T-helper 2 cell treated with Interferon-gamma antibody and Interleukin-4, amounts not matched to agents 5 μg/mL and 100 μg/mL, for 36 hours (primary cell): ENCODE results near the gene ATP10B.
"Not testable (repeated sequence)": the region's sequence is repeated elsewhere in the genome, so short reads cannot be mapped to it uniquely, and the experiment has no call there.

Experiments
- DNase-seq: peaks from one replicate; pipeline ENCODE4 v3.0.0; 2021; ENCODE audit warnings: low spot score
- H3K27ac Mint-ChIP-seq: one replicate; pipeline ENCODE4 v1.8.0; 2021; ENCODE audit warnings: mild to moderate bottlenecking, mixed read lengths
- H3K27me3 Mint-ChIP-seq: one replicate; pipeline ENCODE4 v1.8.0; 2021; ENCODE audit warnings: low read depth, mixed read lengths
- H3K36me3 Mint-ChIP-seq: one replicate; pipeline ENCODE4 v1.8.0; 2021; ENCODE audit warnings: low read depth, mixed read lengths
- H3K4me1 Mint-ChIP-seq: one replicate; pipeline ENCODE4 v1.8.0; 2021; ENCODE audit warnings: low read depth, mixed read lengths
- H3K4me3 Mint-ChIP-seq: one replicate; pipeline ENCODE4 v1.8.0; 2022; ENCODE audit warnings: mild to moderate bottlenecking, moderate library complexity, mixed read lengths
- H3K9me3 Mint-ChIP-seq: one replicate; pipeline ENCODE4 v1.8.0; 2021; ENCODE audit warnings: mixed read lengths

ATP10B gene

DNA sequence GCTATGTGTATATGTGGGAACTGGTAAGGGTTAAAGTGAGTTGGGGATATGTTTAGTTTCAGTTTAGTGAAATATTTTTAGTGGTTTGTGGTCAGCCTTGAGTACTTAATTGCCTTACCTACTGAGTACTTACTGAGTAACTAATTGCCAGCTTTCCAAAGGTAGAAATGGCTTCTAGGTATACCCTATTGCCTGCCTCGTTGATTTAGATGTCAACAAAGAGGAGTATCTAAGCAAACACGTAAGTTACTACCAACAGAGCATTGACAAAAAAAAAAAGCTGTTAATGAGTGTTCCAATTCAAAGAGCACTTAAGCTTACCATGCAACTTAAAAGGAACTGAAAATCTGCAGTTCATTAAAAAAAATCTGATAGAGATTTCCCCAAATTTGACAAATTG lies 8.8 kb downstream of the ATP10B start:
- no peak overlapping the region for H3K27ac Mint-ChIP-seq
- no peaks in the 10 kb centered on the region for H3K9me3 Mint-ChIP-seq
- DNase-seq: no peak
- no peaks in the 10 kb centered on the region for H3K36me3 Mint-ChIP-seq
- no peak overlapping the region for H3K4me3 Mint-ChIP-seq
- peaks cover 2% of the 10 kb centered on the region for H3K27me3 Mint-ChIP-seq
- no peaks in the 10 kb centered on the region for H3K4me1 Mint-ChIP-seq

GRCh38 chr5:160837749-160838593 lies 14.0 kb downstream of the ATP10B start:
- Mint-ChIP-seq H3K4me1 (no peaks in the 10 kb centered on the region), H3K36me3 (no peaks in the 10 kb centered on the region), H3K27me3 (peaks cover 2% of the 10 kb centered on the region), H3K4me3 (no peak overlapping the region), H3K27ac (no peak overlapping the region), H3K9me3 (peaks cover 5% of the 10 kb centered on the region)
- no peak for DNase-seq

GRCh38 chr5:160837211-160837610 lies 14.8 kb downstream of the ATP10B start:
- Mint-ChIP-seq H3K36me3 (no peaks in the 10 kb centered on the region), H3K4me3 (no peak overlapping the region), H3K9me3 (peaks cover 11% of the 10 kb centered on the region), H3K27me3 (peaks cover 2% of the 10 kb centered on the region), H3K4me1 (no peaks in the 10 kb centered on the region), H3K27ac (no peak overlapping the region)
- DNase-seq: no peak

DNA sequence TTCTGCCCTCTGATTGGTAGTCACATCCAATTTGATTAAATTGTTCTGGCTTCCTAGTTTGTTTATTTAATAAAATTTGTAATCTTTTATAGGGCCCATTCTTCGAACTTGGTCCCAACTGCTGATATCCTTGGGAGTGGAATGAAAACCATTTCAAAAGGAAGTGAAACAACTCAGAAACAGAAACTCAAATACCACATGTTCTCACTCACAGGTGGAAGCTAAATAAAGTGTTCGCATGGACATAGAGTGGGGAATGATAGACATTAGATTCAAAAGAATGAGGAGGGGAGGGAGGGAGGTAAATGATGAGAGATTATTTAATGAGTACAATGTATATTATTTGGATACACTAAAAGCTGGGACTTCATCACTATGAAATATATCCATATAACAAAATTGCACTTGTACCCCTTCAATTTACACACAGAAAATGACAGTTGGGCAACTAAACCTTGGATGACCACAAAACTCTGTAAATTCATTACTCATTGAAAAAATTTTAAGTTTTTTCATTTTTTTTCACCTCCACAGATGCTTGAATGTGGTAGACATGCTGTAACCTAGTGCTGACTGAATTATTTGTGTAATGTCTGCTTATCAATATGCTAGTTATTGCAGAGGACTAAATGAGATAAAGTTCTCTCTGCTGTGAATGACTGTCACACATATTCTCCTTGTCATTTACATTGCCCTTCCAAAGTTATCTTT lies 16.0 kb downstream of the ATP10B start:
- DNase-seq: no peak
- Mint-ChIP-seq H3K4me3 (no peak overlapping the region), H3K27ac (no peak overlapping the region), H3K27me3 (no peaks in the 10 kb centered on the region), H3K4me1 (no peaks in the 10 kb centered on the region), H3K9me3 (peaks cover 11% of the 10 kb centered on the region), H3K36me3 (no peaks in the 10 kb centered on the region)

DNA sequence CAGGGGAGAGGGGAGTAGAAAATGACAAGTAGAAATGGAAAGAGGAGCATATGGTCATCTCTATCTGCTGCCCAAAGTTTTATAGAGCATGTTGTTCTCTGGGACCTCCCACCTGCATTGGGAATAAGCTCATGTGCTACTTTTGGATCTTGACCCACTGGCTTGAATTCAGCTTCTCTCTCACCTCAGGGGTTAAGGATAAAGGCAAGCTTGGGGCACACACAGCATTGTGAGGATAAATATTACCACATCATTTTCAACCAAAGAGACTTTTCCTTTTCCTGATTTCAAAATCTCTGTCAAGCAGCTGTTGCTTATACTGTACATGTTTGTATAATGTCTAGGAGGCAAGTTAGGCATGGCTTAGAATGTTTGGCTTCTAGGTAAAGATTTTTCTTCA lies 16.6 kb downstream of the ATP10B start:
- H3K27ac Mint-ChIP-seq: no peak overlapping the region

DNA sequence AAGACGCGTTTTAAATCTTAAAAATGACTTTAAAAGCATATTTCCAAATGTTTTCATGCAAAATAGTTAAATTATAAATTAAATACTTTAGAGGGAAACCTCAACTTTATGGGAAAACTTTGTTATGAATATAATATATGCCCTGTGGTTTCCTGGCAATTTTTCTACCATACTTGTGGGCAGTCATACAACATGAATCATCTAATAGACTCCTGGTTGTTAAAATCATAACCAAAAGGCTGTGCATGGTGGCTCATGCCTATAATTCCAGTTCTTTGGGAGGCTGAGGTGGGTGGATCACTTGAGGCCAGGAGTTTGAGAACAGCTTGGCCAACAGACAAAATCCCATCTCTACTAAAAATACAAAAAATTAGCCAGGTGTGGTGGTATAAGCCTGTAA lies 18.2 kb downstream of the ATP10B start:
- Mint-ChIP-seq H3K4me1 (no peaks in the 10 kb centered on the region), H3K27ac (no peak overlapping the region), H3K27me3 (no peaks in the 10 kb centered on the region), H3K9me3 (peaks cover 11% of the 10 kb centered on the region), H3K36me3 (no peaks in the 10 kb centered on the region), H3K4me3 (no peak overlapping the region)
- DNase-seq: no peak

More for the DNA sequence above, 16.6 kb downstream of the ATP10B start:
- DNase-seq: no peak
- Mint-ChIP-seq H3K4me3 (no peak overlapping the region), H3K36me3 (no peaks in the 10 kb centered on the region), H3K9me3 (peaks cover 11% of the 10 kb centered on the region), H3K27me3 (no peaks in the 10 kb centered on the region), H3K4me1 (no peaks in the 10 kb centered on the region)

DNA sequence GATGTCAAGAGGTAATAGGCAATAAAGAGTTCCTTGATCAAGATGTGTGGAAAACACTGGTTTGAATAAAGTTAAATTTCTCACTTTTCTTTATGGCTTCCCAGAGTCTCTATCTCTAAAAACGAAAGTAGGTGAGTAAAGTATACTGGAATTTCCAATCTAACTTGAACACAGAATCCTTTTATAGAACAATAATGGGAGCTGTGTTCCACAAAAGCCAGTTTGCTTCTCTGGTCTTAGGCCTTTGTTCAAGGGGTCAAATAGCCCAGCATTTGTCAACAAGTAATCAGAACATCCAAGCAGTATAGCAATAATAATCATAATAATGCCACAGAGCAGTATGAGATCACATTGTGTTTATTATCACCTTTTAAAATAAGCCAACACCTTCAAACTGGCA lies 20.2 kb downstream of the ATP10B start:
- no peaks in the 10 kb centered on the region for H3K4me1 Mint-ChIP-seq

GRCh38 chr5:160824301-160825001 lies 27.6 kb downstream of the ATP10B start:
- Mint-ChIP-seq H3K4me3 (no peak overlapping the region), H3K27me3 (no peaks in the 10 kb centered on the region), H3K4me1 (no peaks in the 10 kb centered on the region), H3K9me3 (peaks cover 21% of the 10 kb centered on the region), H3K36me3 (no peaks in the 10 kb centered on the region), H3K27ac (no peak overlapping the region)
- DNase-seq: no peak

More for the DNA sequence above, 20.2 kb downstream of the ATP10B start:
- H3K36me3 Mint-ChIP-seq: no peaks in the 10 kb centered on the region
- no peaks in the 10 kb centered on the region for H3K27me3 Mint-ChIP-seq
- no peak overlapping the region for H3K27ac Mint-ChIP-seq
- peaks cover 16% of the 10 kb centered on the region for H3K9me3 Mint-ChIP-seq
- no peak for DNase-seq
- no peak overlapping the region for H3K4me3 Mint-ChIP-seq

DNA sequence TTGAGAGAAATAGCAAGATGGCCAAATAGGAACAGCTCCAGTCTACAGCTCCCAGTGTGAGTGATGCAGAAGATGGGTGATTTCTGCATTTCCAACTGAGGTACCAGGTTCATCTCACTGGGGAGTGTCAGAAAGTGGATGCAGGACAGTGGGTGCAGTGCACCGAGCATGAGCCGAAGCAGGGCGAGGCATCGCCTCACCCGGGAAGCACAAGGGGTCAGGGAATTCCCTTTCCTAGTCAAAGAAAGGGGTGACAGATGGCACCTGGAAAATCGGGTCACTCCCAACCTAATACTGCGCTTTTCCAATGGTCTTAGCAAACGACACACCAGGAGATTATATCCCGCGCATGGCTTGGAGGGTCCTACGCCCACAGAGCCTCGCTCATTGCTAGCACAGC lies 39.0 kb downstream of the ATP10B start:
- H3K36me3 Mint-ChIP-seq, H3K4me3 Mint-ChIP-seq, H3K27ac Mint-ChIP-seq: not testable (repeated sequence)

DNA sequence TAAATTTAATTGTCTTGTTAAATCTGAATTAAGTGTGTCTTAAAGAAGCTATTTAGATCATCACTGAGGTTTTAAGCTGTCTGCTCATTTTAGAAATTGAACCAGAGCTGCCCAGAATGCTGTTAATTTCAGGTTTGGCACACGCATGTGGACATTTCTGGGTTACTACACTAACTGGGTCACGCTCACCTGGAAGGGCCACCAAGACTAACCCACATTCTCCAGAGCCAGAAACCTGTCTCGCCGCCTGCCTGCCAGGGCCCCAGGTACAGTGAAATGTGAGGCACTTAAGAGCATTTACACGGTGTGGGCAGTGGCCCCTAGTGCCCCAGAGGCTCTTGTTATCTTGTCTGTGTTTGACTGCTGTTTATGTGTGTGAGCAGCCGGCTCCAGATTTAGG lies 46.6 kb downstream of the ATP10B start:
- Mint-ChIP-seq H3K36me3 (no peaks in the 10 kb centered on the region), H3K9me3 (no peaks in the 10 kb centered on the region), H3K27ac (no peak overlapping the region), H3K4me3 (no peak overlapping the region), H3K4me1 (no peaks in the 10 kb centered on the region), H3K27me3 (no peaks in the 10 kb centered on the region)
- DNase-seq: no peak

More for the DNA sequence above, 39.0 kb downstream of the ATP10B start:
- not testable (repeated sequence) for H3K4me1 Mint-ChIP-seq, DNase-seq, H3K9me3 Mint-ChIP-seq, H3K27me3 Mint-ChIP-seq

DNA sequence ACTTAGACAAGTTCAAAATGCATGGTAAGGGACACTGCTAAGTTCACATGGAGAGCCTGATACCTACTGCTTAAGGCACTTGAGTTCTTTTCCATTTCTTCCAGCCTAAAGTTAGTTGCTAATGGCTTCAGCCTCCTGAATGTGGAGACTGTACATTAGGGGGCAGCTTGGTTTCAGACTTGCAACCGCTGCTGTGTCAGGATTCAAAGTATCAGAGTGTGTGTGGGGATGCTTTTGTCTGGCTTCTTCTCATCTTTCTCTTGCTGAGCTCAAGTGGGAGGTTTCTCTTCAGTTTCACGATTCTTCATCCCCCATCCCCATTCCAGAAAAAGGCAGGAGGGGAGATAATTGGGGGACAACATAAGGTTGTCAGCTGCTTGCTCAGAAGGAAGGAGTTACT lies 49.4 kb downstream of the ATP10B start:
- no peaks in the 10 kb centered on the region for H3K27me3 Mint-ChIP-seq
- H3K9me3 Mint-ChIP-seq: no peaks in the 10 kb centered on the region
- H3K4me1 Mint-ChIP-seq: no peaks in the 10 kb centered on the region
- no peak overlapping the region for H3K4me3 Mint-ChIP-seq
- H3K36me3 Mint-ChIP-seq: no peaks in the 10 kb centered on the region
- DNase-seq: no peak
- no peak overlapping the region for H3K27ac Mint-ChIP-seq

GRCh38 chr5:160800375-160801275 lies 51.4 kb downstream of the ATP10B start:
- no peaks in the 10 kb centered on the region for H3K27me3 Mint-ChIP-seq
- no peaks in the 10 kb centered on the region for H3K9me3 Mint-ChIP-seq
- no peak for DNase-seq
- no peak overlapping the region for H3K27ac Mint-ChIP-seq
- no peaks in the 10 kb centered on the region for H3K4me1 Mint-ChIP-seq
- H3K4me3 Mint-ChIP-seq: no peak overlapping the region
- no peaks in the 10 kb centered on the region for H3K36me3 Mint-ChIP-seq

- no peak overlapping the region for H3K4me3 Mint-ChIP-seq
- no peaks in the 10 kb centered on the region for H3K4me1 Mint-ChIP-seq
- no peak for DNase-seq
- no peaks in the 10 kb centered on the region for H3K27me3 Mint-ChIP-seq
- H3K36me3 Mint-ChIP-seq: no peaks in the 10 kb centered on the region
- H3K27ac Mint-ChIP-seq: no peak overlapping the region
- no peaks in the 10 kb centered on the region for H3K9me3 Mint-ChIP-seq
Observed at GRCh38 chr5:160799184-160799583, 52.8 kb downstream of the ATP10B start.
